HEK293 (cell line): ENCODE data around the gene LHFPL6.

Source experiments
- CTCF ChIA-PET: fragments of 350-600 bp; formaldehyde crosslinking; extraction: SDS; loops from one replicate; lab custom pipeline; 2021; ENCODE audit warnings: antibody characterized with exemption; lab: Yijun Ruan, JAX
- POLR2A ChIA-PET: fragments of 300-600 bp; formaldehyde crosslinking; extraction: SDS; loops from one replicate; lab custom pipeline; 2020; ENCODE audit warnings: antibody characterized with exemption, inconsistent platforms; lab: Yijun Ruan, JAX
- H3K27ac ChIP-seq: fragments of 200-500 bp; sonication (Bioruptor generic); 2 replicates; pipeline ENCODE4 v1.5.1; 2014; ENCODE audit warnings: low read depth, low read length, control low read depth, inconsistent platforms; ENCODE audit errors: extremely low read depth
- H3K36me3 ChIP-seq, 2 experiments: fragments of 200-500 bp in 1 of 2; sonication (Bioruptor generic) in 1 of 2; 1 replicate in 1 of 2; 2 replicates in 1 of 2; pipeline ENCODE4 v1.5.1; 2014 to 2017; ENCODE audit warnings: inconsistent platforms in 2 of 2, low read length in 2 of 2; ENCODE audit not compliant: control insufficient read depth in 2 of 2, insufficient read depth in 1 of 2
- H3K4me1 ChIP-seq: fragments of 200-500 bp; sonication (Bioruptor generic); 2 replicates; pipeline ENCODE4 v1.5.1; 2014; ENCODE audit warnings: mild to moderate bottlenecking, low read length, inconsistent platforms; ENCODE audit not compliant: control insufficient read depth, insufficient read depth
- H3K4me3 ChIP-seq: 2 replicates; pipeline ENCODE4 v1.5.1; 2011; ENCODE audit warnings: low read depth, mild to moderate bottlenecking, control low read depth, low read length, moderate library complexity
- H3K9me3 ChIP-seq: fragments of 200-500 bp; sonication (Bioruptor generic); 2 replicates; pipeline ENCODE4 v1.5.1; 2014; ENCODE audit warnings: low read depth, low read length, inconsistent platforms; ENCODE audit not compliant: control insufficient read depth, insufficient read depth
- GLIS1 ChIP-seq: fragments of 450-650 bp; formaldehyde crosslinking; IDR thresholded peaks from 2 replicates; pipeline ENCODE4 v1.5.1; 2016; ENCODE audit warnings: missing biosample characterization, missing genetic modification characterization
- HOXD13 ChIP-seq: sonication (generic); formaldehyde crosslinking; IDR thresholded peaks from 2 replicates; pipeline ENCODE4 v1.8.0; 2022; ENCODE audit warnings: missing genetic modification reagents, borderline replicate concordance
- KLF10 ChIP-seq: fragments of 450-650 bp; IDR thresholded peaks from 2 replicates; pipeline ENCODE4 v1.5.1; 2018; ENCODE audit warnings: missing biosample characterization, mild to moderate bottlenecking, missing genetic modification characterization
- ZBTB8A ChIP-seq: fragments of 450-650 bp; formaldehyde crosslinking; IDR thresholded peaks from 2 replicates; pipeline ENCODE4 v1.5.1; 2016; ENCODE audit warnings: missing biosample characterization, missing genetic modification characterization
- ZNF10 ChIP-seq: fragments of 450-650 bp; formaldehyde crosslinking; IDR thresholded peaks from 2 replicates; pipeline ENCODE4 v1.5.1; 2017; ENCODE audit warnings: missing biosample characterization, missing genetic modification characterization
- ZNF138 ChIP-seq: fragments of 450-650 bp; formaldehyde crosslinking; IDR thresholded peaks from 2 replicates; pipeline ENCODE4 v1.5.1; 2016; ENCODE audit warnings: missing biosample characterization, missing genetic modification characterization, borderline replicate concordance
- ZNF157 ChIP-seq: fragments of 450-650 bp; formaldehyde crosslinking; IDR thresholded peaks from 2 replicates; pipeline ENCODE4 v1.5.1; 2016; ENCODE audit warnings: missing biosample characterization, missing genetic modification characterization
- ZNF335 ChIP-seq: fragments of 450-650 bp; formaldehyde crosslinking; conservative IDR thresholded peaks from 2 replicates; pipeline ENCODE4 v1.5.1; 2016; ENCODE audit warnings: missing biosample characterization, missing genetic modification characterization
- ZNF510 ChIP-seq: fragments of 450-650 bp; formaldehyde crosslinking; IDR thresholded peaks from 2 replicates; pipeline ENCODE4 v1.5.1; 2018; ENCODE audit warnings: mild to moderate bottlenecking, missing genetic modification characterization, missing biosample characterization; ENCODE audit not compliant: insufficient replicate concordance
- ZNF544 ChIP-seq: fragments of 450-650 bp; formaldehyde crosslinking; IDR thresholded peaks from 2 replicates; pipeline ENCODE4 v1.5.0; 2017; ENCODE audit warnings: missing biosample characterization, missing genetic modification characterization
- ZNF555 ChIP-seq: fragments of 450-650 bp; formaldehyde crosslinking; conservative IDR thresholded peaks from 2 replicates; pipeline ENCODE4 v1.5.1; 2017; ENCODE audit warnings: missing biosample characterization, mild to moderate bottlenecking, missing genetic modification characterization, inconsistent platforms
- ZNF560 ChIP-seq: fragments of 450-650 bp; formaldehyde crosslinking; IDR thresholded peaks from 2 replicates; pipeline ENCODE4 v1.5.1; 2017; ENCODE audit warnings: missing biosample characterization, missing genetic modification characterization, borderline replicate concordance
- ZNF626 ChIP-seq: fragments of 450-650 bp; sonication (Bioruptor Pico); formaldehyde crosslinking; IDR thresholded peaks from 2 replicates; pipeline ENCODE4 v1.5.1; 2018; ENCODE audit warnings: missing biosample characterization, missing genetic modification characterization, inconsistent platforms
- ZNF791 ChIP-seq: fragments of 450-650 bp; formaldehyde crosslinking; IDR thresholded peaks from 2 replicates; pipeline ENCODE4 v1.5.1; 2016; ENCODE audit warnings: missing biosample characterization, missing genetic modification characterization
- TF ChIP-seq, protein P1 (sequence below): fragments of 450-650 bp; formaldehyde crosslinking; IDR thresholded peaks from 2 replicates; pipeline ENCODE4 v1.5.1; 2016; ENCODE audit warnings: missing biosample characterization, missing genetic modification characterization, borderline replicate concordance
- TF ChIP-seq, protein P2 (sequence below): fragments of 450-650 bp; formaldehyde crosslinking; IDR thresholded peaks from 2 replicates; pipeline ENCODE4; 2016; ENCODE audit warnings: missing biosample characterization, missing genetic modification characterization
- TF ChIP-seq, protein P3 (sequence below): fragments of 450-650 bp; formaldehyde crosslinking; IDR thresholded peaks from 2 replicates; pipeline ENCODE4 v1.5.1; 2016; ENCODE audit warnings: missing biosample characterization, missing genetic modification characterization
- TF ChIP-seq, protein P4 (sequence below): fragments of 450-650 bp; formaldehyde crosslinking; IDR thresholded peaks from 2 replicates; pipeline ENCODE4 v1.5.1; 2016; ENCODE audit warnings: missing biosample characterization, missing genetic modification characterization
- TF ChIP-seq, protein P5 (sequence below): fragments of 450-650 bp; formaldehyde crosslinking; IDR thresholded peaks from 2 replicates; pipeline ENCODE4 v1.5.1; 2016; ENCODE audit warnings: missing biosample characterization, missing genetic modification characterization
- TF ChIP-seq, protein P6 (sequence below): fragments of 450-650 bp; IDR thresholded peaks from 2 replicates; pipeline ENCODE4 v1.5.1; 2018; ENCODE audit warnings: missing biosample characterization, mild to moderate bottlenecking, missing genetic modification characterization
- TF ChIP-seq, protein P7 (sequence below): fragments of 450-650 bp; formaldehyde crosslinking; IDR thresholded peaks from 2 replicates; pipeline ENCODE4 v1.5.1; 2016; ENCODE audit warnings: missing biosample characterization, missing genetic modification characterization

LHFPL6 gene

DNA sequence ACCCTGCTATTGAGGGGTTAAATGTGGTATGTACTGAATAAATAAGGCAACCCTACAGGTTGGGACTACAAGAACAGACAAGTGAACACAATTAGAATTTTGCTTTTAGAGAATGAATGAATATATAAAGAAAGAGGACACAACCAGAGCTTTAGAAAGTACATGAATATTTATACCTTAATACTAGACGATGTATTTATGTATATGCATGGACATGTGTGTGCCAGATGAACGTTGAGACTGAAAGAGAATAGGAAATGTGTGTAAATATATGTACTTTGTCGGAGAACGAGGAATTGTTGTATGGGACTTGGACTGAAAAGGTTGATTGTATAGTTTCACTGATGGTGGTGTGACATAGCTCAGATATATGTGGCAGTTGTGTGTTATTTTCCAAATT is 43.1 kb upstream of the LHFPL6 start (continued):
- TF ChIP-seq ZNF626 (tag by site-specific recombination) (no peak), GLIS1 (tag by site-specific recombination) (no peak), ZNF335 (tag by site-specific recombination) (no peak), ZNF10 (tag by site-specific recombination) (no peak), KLF10 (tag by site-specific recombination) (no peak), HOXD13 (CRISPR knock-in tag) (no peak), ZNF560 (no peak)
- TF ChIP-seq, protein P1, sequence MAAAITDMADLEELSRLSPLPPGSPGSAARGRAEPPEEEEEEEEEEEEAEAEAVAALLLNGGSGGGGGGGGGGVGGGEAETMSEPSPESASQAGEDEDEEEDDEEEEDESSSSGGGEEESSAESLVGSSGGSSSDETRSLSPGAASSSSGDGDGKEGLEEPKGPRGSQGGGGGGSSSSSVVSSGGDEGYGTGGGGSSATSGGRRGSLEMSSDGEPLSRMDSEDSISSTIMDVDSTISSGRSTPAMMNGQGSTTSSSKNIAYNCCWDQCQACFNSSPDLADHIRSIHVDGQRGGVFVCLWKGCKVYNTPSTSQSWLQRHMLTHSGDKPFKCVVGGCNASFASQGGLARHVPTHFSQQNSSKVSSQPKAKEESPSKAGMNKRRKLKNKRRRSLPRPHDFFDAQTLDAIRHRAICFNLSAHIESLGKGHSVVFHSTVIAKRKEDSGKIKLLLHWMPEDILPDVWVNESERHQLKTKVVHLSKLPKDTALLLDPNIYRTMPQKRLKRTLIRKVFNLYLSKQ: no peak
- TF ChIP-seq, protein P2, sequence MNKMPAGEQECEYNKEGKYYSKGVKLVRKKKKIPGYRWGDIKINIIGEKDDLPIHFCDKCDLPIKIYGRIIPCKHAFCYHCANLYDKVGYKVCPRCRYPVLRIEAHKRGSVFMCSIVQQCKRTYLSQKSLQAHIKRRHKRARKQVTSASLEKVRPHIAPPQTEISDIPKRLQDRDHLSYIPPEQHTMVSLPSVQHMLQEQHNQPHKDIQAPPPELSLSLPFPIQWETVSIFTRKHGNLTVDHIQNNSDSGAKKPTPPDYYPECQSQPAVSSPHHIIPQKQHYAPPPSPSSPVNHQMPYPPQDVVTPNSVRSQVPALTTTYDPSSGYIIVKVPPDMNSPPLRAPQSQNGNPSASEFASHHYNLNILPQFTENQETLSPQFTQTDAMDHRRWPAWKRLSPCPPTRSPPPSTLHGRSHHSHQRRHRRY (tag by site-specific recombination): no peak

DNA sequence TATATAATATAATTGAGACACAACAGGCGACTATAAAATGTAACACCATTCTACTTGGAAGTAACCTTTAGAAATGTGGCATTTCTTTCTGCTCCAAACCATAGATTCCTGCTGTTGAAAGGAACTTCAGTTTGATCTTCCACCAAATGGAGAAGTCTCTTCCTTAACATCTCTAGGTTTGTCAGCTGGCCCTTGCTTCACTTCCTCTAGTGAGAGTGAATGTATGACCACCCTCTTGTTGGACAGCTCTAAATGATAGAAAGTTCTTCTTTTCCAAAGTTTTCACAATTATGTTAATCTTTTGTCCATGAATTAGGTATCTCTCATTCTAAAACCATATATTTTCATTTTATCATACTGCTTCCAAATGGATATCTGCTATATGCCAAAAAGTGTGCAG is 38.7 kb upstream of the LHFPL6 start:
- POLR2A ChIA-PET: no interaction called here
- CTCF ChIA-PET: no interaction called here
- TF ChIP-seq, protein P3, sequence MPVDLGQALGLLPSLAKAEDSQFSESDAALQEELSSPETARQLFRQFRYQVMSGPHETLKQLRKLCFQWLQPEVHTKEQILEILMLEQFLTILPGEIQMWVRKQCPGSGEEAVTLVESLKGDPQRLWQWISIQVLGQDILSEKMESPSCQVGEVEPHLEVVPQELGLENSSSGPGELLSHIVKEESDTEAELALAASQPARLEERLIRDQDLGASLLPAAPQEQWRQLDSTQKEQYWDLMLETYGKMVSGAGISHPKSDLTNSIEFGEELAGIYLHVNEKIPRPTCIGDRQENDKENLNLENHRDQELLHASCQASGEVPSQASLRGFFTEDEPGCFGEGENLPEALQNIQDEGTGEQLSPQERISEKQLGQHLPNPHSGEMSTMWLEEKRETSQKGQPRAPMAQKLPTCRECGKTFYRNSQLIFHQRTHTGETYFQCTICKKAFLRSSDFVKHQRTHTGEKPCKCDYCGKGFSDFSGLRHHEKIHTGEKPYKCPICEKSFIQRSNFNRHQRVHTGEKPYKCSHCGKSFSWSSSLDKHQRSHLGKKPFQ (tag by site-specific recombination): no peak
- no peak for TF ChIP-seq ZBTB8A (tag by site-specific recombination)
- TF ChIP-seq ZNF555 (tag by site-specific recombination): no peak
- no peak for TF ChIP-seq ZNF157 (tag by site-specific recombination)
- TF ChIP-seq, protein P4, sequence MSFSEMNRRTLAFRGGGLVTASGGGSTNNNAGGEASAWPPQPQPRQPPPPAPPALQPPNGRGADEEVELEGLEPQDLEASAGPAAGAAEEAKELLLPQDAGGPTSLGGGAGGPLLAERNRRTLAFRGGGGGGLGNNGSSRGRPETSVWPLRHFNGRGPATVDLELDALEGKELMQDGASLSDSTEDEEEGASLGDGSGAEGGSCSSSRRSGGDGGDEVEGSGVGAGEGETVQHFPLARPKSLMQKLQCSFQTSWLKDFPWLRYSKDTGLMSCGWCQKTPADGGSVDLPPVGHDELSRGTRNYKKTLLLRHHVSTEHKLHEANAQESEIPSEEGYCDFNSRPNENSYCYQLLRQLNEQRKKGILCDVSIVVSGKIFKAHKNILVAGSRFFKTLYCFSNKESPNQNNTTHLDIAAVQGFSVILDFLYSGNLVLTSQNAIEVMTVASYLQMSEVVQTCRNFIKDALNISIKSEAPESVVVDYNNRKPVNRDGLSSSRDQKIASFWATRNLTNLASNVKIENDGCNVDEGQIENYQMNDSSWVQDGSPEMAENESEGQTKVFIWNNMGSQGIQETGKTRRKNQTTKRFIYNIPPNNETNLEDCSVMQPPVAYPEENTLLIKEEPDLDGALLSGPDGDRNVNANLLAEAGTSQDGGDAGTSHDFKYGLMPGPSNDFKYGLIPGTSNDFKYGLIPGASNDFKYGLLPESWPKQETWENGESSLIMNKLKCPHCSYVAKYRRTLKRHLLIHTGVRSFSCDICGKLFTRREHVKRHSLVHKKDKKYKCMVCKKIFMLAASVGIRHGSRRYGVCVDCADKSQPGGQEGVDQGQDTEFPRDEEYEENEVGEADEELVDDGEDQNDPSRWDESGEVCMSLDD (tag by site-specific recombination): no peak
- no peak for TF ChIP-seq ZNF544 (tag by site-specific recombination)
- no peak for TF ChIP-seq ZNF791 (tag by site-specific recombination)
- TF ChIP-seq, protein P5, sequence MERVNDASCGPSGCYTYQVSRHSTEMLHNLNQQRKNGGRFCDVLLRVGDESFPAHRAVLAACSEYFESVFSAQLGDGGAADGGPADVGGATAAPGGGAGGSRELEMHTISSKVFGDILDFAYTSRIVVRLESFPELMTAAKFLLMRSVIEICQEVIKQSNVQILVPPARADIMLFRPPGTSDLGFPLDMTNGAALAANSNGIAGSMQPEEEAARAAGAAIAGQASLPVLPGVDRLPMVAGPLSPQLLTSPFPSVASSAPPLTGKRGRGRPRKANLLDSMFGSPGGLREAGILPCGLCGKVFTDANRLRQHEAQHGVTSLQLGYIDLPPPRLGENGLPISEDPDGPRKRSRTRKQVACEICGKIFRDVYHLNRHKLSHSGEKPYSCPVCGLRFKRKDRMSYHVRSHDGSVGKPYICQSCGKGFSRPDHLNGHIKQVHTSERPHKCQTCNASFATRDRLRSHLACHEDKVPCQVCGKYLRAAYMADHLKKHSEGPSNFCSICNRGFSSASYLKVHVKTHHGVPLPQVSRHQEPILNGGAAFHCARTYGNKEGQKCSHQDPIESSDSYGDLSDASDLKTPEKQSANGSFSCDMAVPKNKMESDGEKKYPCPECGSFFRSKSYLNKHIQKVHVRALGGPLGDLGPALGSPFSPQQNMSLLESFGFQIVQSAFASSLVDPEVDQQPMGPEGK (tag by site-specific recombination): no peak
- no peak for TF ChIP-seq ZNF510
- TF ChIP-seq, protein P6, sequence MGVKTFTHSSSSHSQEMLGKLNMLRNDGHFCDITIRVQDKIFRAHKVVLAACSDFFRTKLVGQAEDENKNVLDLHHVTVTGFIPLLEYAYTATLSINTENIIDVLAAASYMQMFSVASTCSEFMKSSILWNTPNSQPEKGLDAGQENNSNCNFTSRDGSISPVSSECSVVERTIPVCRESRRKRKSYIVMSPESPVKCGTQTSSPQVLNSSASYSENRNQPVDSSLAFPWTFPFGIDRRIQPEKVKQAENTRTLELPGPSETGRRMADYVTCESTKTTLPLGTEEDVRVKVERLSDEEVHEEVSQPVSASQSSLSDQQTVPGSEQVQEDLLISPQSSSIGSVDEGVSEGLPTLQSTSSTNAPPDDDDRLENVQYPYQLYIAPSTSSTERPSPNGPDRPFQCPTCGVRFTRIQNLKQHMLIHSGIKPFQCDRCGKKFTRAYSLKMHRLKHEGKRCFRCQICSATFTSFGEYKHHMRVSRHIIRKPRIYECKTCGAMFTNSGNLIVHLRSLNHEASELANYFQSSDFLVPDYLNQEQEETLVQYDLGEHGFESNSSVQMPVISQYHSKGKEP: no peak
- TF ChIP-seq ZNF138 (tag by site-specific recombination): no peak
- TF ChIP-seq, protein P7, sequence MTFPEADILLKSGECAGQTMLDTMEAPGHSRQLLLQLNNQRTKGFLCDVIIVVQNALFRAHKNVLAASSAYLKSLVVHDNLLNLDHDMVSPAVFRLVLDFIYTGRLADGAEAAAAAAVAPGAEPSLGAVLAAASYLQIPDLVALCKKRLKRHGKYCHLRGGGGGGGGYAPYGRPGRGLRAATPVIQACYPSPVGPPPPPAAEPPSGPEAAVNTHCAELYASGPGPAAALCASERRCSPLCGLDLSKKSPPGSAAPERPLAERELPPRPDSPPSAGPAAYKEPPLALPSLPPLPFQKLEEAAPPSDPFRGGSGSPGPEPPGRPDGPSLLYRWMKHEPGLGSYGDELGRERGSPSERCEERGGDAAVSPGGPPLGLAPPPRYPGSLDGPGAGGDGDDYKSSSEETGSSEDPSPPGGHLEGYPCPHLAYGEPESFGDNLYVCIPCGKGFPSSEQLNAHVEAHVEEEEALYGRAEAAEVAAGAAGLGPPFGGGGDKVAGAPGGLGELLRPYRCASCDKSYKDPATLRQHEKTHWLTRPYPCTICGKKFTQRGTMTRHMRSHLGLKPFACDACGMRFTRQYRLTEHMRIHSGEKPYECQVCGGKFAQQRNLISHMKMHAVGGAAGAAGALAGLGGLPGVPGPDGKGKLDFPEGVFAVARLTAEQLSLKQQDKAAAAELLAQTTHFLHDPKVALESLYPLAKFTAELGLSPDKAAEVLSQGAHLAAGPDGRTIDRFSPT: no peak

More for the DNA sequence above, 38.7 kb upstream of the LHFPL6 start:
- no peaks in the 10 kb centered on the region for H3K9me3 ChIP-seq
- H3K36me3 ChIP-seq: no peaks in the 10 kb centered on the region
- H3K4me1 ChIP-seq: no peaks in the 10 kb centered on the region
- H3K4me3 ChIP-seq: no peak overlapping the region
- no peak overlapping the region for H3K27ac ChIP-seq
